NB4 (cell line): ENCODE results near the gene ABCC3.

Source experiments
- DNase-seq: peaks from one replicate; pipeline ENCODE4 v3.0.0; 2010; ENCODE audit warnings: low read depth
- H3K4me3 ChIP-seq: one replicate; pipeline ENCODE4 v1.5.1; 2011; ENCODE audit warnings: mild to moderate bottlenecking, low read depth, low read length, moderate library complexity
- MYC ChIP-seq: IDR thresholded peaks from 2 replicates; pipeline ENCODE4 v1.6.1; 2011; ENCODE audit warnings: low read depth, low read length
- POLR2A ChIP-seq: IDR thresholded peaks from 2 replicates; pipeline ENCODE4 v1.6.1; 2011; ENCODE audit warnings: mild to moderate bottlenecking; ENCODE audit not compliant: insufficient read length; ENCODE audit errors: extremely low read depth
- TF ChIP-seq, protein P1 (sequence below): IDR thresholded peaks from one replicate; pipeline ENCODE4 v1.5.1; 2012; ENCODE audit warnings: low read depth, low read length
- TF ChIP-seq, protein P2 (sequence below): IDR thresholded peaks from 2 replicates; pipeline ENCODE4 v1.6.1; 2011; ENCODE audit warnings: low read depth, low read length

The ABCC3 gene

DNA sequence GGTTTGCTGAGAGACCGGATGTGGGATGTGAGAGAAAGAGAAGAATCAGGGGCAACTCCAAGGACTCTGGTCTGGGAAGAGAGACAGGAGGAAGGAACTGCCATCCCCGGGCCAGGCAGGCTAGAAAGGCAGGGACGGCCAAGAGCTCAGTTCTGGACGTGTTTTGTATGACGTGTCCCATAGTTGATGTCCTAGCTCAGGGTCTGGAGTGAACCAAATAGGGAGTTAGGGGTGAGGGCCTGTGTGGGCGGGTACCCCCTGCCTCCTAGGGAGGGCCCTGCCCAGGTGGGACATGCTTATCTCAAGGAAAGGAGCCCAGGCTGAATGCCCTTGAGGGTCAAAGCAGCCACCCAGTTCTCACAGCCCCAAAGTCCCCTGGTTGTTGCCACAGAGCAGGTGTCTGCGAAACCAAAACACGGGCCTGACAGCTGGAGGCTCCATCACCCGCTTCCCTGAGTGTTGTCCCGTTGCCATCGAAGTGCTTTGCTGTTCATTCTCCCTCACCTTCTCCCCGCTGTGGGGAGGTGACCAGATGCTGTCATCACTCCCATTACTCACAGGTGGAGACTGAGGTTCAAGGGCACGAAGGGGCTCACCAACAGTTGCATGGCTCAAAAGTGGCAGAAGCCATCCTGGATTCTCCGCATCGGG lies 7.5 kb downstream of the ABCC3 start:
- no peak overlapping the region for H3K4me3 ChIP-seq
- DNase-seq, result no peak
- TF ChIP-seq, protein P1, sequence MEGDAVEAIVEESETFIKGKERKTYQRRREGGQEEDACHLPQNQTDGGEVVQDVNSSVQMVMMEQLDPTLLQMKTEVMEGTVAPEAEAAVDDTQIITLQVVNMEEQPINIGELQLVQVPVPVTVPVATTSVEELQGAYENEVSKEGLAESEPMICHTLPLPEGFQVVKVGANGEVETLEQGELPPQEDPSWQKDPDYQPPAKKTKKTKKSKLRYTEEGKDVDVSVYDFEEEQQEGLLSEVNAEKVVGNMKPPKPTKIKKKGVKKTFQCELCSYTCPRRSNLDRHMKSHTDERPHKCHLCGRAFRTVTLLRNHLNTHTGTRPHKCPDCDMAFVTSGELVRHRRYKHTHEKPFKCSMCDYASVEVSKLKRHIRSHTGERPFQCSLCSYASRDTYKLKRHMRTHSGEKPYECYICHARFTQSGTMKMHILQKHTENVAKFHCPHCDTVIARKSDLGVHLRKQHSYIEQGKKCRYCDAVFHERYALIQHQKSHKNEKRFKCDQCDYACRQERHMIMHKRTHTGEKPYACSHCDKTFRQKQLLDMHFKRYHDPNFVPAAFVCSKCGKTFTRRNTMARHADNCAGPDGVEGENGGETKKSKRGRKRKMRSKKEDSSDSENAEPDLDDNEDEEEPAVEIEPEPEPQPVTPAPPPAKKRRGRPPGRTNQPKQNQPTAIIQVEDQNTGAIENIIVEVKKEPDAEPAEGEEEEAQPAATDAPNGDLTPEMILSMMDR, result no peak
- no peak for TF ChIP-seq MYC
- no peak for TF ChIP-seq POLR2A
- TF ChIP-seq, protein P2, sequence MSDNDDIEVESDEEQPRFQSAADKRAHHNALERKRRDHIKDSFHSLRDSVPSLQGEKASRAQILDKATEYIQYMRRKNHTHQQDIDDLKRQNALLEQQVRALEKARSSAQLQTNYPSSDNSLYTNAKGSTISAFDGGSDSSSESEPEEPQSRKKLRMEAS, result no peak

DNA sequence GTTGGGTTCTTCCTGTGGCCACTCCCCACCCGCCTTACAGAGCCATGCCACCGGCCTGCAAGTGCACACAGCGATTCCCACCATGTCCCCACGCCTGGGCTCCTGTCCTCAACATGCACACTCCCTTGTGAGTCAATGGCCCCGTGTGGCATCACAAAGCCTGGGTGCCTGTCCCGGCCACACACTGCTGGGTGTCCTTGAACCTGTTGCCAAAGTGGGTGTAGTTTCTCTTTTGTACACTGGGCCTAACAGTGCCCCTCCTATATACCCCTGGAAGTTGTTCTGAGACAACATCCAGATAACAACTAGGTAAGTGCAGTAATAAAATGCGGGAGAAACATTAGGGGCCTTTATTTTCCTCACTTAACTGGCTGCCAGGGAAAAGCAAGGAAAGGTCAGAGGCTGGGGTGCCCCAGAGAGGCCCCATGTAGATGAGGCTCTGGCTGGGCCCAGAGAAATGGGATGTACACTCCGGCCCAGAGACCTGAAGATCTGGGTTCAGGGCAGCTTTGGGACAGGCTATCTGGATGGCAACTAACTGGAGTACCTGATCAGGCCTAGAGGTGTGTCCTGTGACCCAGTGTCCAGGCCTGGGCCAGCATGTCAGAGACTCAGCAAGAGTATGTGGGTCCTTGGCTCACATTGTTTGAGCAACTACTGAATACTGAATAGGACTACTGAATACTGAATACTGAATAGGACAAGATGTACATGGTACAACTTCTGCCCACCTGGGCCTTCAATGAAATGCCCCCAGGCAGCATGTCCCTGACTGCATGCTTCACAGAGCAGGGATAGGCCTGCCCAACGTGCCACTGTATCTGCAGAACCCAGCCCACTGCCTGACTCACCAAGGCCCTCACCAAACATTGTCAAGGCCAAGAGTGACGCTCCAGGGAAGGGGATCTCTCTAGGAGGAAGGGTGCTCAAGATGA lies 8.3 kb downstream of the ABCC3 start:
- TF ChIP-seq POLR2A, result no peak
- TF ChIP-seq, protein P1, result no peak
- no peak for DNase-seq
- H3K4me3 ChIP-seq, result no peak overlapping the region

DNA sequence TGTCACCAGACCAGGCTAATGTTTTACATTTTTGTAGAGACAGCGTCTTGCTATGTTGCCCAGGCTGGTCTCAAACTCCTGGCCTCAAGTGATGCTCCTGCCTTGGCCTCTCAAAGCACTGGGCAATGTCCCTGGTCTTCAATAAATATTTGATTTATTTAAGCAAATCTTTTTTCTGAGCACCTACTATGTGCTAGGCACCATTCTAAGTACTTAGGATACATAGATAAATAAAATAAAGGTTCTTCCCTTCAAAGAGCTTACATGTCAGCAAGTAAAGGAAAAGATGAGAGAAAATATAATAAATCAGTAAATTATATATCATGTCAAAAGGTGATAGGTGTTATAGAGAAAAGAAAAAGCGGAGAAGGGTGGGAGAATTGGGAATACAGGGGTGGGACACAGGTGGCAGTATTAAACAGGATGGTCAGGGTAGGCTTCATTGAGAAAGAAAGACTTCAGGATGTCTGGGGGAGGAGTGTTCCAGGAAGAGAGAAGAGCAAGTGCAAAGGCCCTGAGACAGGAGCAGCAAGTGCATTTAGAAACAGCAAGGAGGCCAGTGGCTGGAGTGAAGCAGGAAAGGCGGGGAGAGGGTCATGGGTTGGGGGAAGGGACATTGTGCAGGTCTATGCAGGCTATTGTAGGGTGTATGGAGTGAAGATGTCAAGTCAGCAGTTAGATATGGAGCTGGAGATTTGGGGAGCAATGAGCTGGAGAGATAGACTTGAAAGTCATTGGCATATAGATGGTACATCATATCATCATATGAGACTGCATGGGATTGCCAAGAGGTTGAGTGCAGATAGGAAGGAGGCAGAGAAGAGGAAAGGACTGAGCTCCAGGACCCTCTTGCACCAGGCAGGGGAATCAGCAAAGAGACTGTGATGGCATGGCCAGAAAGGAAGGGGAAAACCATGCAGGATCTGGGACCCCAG lies 11.3 kb downstream of the ABCC3 start:
- TF ChIP-seq MYC, result no peak
- H3K4me3 ChIP-seq, result no peak overlapping the region
- no peak for DNase-seq

DNA sequence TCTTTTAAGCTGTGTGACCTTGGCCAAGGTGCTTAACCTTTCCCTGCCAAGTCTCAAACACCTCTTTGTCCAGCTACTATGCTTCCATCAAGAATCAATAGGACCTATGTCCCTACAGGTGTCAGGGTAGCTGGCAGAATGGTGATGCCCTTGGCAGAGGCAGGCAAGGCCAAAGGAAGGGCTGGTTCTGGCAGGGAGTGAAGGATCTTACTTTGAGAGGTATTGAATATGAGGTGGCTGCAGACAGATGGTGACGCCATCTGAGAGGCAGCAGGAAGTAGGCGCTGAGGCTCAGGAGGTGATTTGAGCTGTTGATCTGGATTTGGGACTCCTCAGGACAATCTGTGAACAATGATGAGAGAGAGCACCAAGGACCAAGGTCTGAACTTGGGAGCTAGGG lies 12.5 kb downstream of the ABCC3 start:
- H3K4me3 ChIP-seq, result no peak overlapping the region
- no peak for DNase-seq
- no peak for TF ChIP-seq POLR2A
- no peak for TF ChIP-seq MYC
- TF ChIP-seq, protein P1, result no peak
- TF ChIP-seq, protein P2, result no peak

DNA sequence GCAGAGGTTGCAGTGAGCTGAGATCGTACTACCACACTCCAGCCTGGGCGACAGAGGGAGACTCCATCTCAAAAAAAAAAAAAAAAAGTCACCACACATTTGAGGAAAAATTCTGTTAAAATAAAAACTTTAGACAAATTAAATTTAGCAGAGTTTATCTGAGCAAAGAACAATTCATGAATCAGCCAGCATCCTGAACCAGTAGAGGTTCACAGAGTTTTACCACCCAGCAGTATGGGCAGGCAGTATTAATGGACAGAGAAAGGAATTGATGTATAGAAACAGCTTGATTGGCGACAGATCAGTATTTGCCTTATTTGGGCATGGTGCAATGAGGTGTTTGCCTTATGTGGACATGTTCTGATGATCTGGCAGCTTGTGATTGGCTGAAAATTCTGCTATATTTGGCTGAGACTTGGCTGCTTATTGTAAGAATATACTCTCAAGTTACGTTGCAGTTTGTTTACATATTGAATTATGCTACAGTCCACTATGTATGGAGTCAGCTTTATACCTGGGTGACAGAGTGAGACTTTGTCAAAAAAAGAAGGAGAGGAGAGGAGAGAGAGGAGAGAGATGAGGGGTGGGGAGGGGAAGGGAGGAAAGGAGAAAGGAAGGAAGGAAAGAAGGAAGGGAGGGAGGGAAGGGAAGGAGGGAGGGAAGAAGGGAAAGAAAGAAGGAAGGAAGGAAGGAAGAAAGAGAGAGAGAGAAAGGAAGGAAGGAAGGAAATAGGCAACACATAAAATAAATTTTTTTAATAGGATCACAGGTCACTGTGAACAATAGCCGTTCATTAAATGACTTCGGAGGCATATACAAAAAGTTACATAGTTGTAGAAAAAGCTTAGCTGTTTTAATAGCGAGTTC lies 14.6 kb downstream of the ABCC3 start:
- no peak for TF ChIP-seq POLR2A
- no peak for TF ChIP-seq MYC
- TF ChIP-seq, protein P1, result no peak
- TF ChIP-seq, protein P2, result no peak
- no peak overlapping the region for H3K4me3 ChIP-seq
- no peak for DNase-seq
